ENCODE results near the gene IKZF3. TPM values are rescaled to one million over a fixed set of nuclear protein-coding genes. Genes with fewer than 3 reads are reported as not detected.

Gene IKZF3
- total RNA-seq, 1 donor from 2014 or later = 15.9 TPM

Other genes with a start within 250 kb of the IKZF3 start
- not detected in 2 replicates for gene PPP1R1B, start 237.4 kb downstream of the IKZF3 start, total RNA-seq
- 53.6 and 60.3 TPM in 2 replicates for gene STARD3, start 227.2 kb downstream of the IKZF3 start, total RNA-seq
- 0.83 and 1.0 TPM in 2 replicates for gene TCAP, start 199.0 kb downstream of the IKZF3 start, total RNA-seq
- gene PNMT, start 195.9 kb downstream of the IKZF3 start, total RNA-seq = not detected in 2 replicates
- gene PGAP3, start 176.3 kb downstream of the IKZF3 start, total RNA-seq = 12.5 and 13.5 TPM in 2 replicates
- 3.1 and 4.3 TPM in 2 replicates for gene ERBB2, start 164.2 kb downstream of the IKZF3 start, total RNA-seq
- 29.8 and 33.4 TPM in 2 replicates for gene MIEN1, start 133.8 kb downstream of the IKZF3 start, total RNA-seq
- 0.30 TPM in 1 of 2 replicates, not detected in the other for gene GRB7, start 126.4 kb downstream of the IKZF3 start, total RNA-seq
- not detected in 2 replicates for gene ZPBP2, start 3.9 kb upstream of the IKZF3 start, total RNA-seq
- 22.1 and 22.7 TPM in 2 replicates for gene GSDMB, start 54.3 kb upstream of the IKZF3 start, total RNA-seq
- 65.7 and 65.8 TPM in 2 replicates for gene ORMDL3, start 63.3 kb upstream of the IKZF3 start, total RNA-seq
- gene LRRC3C, start 63.4 kb upstream of the IKZF3 start, total RNA-seq = not detected in 2 replicates
- 0.69 and 0.84 TPM in 2 replicates for gene GSDMA, start 98.7 kb upstream of the IKZF3 start, total RNA-seq
- 199 and 204 TPM in 2 replicates for gene PSMD3, start 116.5 kb upstream of the IKZF3 start, total RNA-seq
- gene CSF3, start 151.1 kb upstream of the IKZF3 start, total RNA-seq = not detected in 2 replicates
- gene MED24, start 190.1 kb upstream of the IKZF3 start, total RNA-seq = 118 and 122 TPM in 2 replicates
- 4.5 and 5.1 TPM in 2 replicates for gene THRA, start 198.7 kb upstream of the IKZF3 start, total RNA-seq
- 7.9 and 8.2 TPM in 2 replicates for gene NR1D1, start 236.3 kb upstream of the IKZF3 start, total RNA-seq